H9 (cell line): ENCODE measurements around the gene RGS3. TPM values are rescaled to one million over a fixed set of nuclear protein-coding genes. Genes with fewer than 3 reads are reported as not detected.

Source experiments
- DNase-seq: peaks from one replicate; pipeline ENCODE4 v3.0.0-alpha.2; 2017
- H2AFZ ChIP-seq: one replicate; pipeline ENCODE4 v1.6.1; 2013; ENCODE audit warnings: mild to moderate bottlenecking, low read length, control low read depth, moderate library complexity
- H2AK5ac ChIP-seq: 2 replicates; pipeline ENCODE4 v1.6.1; 2013; ENCODE audit warnings: low read length, control low read depth, mixed read lengths; ENCODE audit not compliant: insufficient read length
- H2BK120ac ChIP-seq: one replicate; pipeline ENCODE4 v1.6.1; 2013; ENCODE audit warnings: low read depth, mild to moderate bottlenecking, low read length, control low read depth, inconsistent platforms; ENCODE audit not compliant: poor library complexity, severe bottlenecking
- H2BK12ac ChIP-seq: 2 replicates; pipeline ENCODE4 v1.6.1; 2013; ENCODE audit warnings: low read length, control low read depth, mixed read lengths, low read depth; ENCODE audit not compliant: insufficient read length
- H2BK15ac ChIP-seq: 2 replicates; pipeline ENCODE4 v1.6.1; 2013; ENCODE audit warnings: low read depth, low read length, control low read depth
- H2BK20ac ChIP-seq: one replicate; pipeline ENCODE4 v1.6.1; 2013; ENCODE audit warnings: low read depth, mild to moderate bottlenecking, low read length, control low read depth, inconsistent platforms; ENCODE audit not compliant: poor library complexity, severe bottlenecking
- H2BK5ac ChIP-seq: 2 replicates; pipeline ENCODE4 v1.6.1; 2013; ENCODE audit warnings: low read length, control low read depth, mixed read lengths; ENCODE audit not compliant: insufficient read length
- H3K14ac ChIP-seq: 2 replicates; pipeline ENCODE4 v1.6.1; 2013; ENCODE audit warnings: low read length, control low read depth; ENCODE audit not compliant: insufficient read depth
- H3K18ac ChIP-seq: 2 replicates; pipeline ENCODE4 v1.6.1; 2013; ENCODE audit warnings: low read depth, mild to moderate bottlenecking, mixed read lengths, low read length, control low read depth; ENCODE audit not compliant: insufficient read length
- H3K23ac ChIP-seq: 2 replicates; pipeline ENCODE4 v1.6.1; 2013; ENCODE audit warnings: low read length, control low read depth, mixed read lengths, low read depth; ENCODE audit not compliant: insufficient read length
- H3K23me2 ChIP-seq: 2 replicates; pipeline ENCODE4 v1.6.1; 2013; ENCODE audit warnings: low read depth, mild to moderate bottlenecking, mixed read lengths, low read length, control low read depth; ENCODE audit not compliant: insufficient read length, poor library complexity, severe bottlenecking
- H3K27ac ChIP-seq: 2 replicates; pipeline ENCODE4 v1.5.1; 2013; ENCODE audit warnings: low read length, control low read depth, mixed read lengths, low read depth; ENCODE audit not compliant: insufficient read length
- H3K27me3 ChIP-seq: 2 replicates; pipeline ENCODE4 v1.6.1; 2013; ENCODE audit warnings: low read length, control low read depth, inconsistent platforms; ENCODE audit not compliant: insufficient read depth
- H3K4ac ChIP-seq: 2 replicates; pipeline ENCODE4 v1.6.1; 2013; ENCODE audit warnings: low read depth, mild to moderate bottlenecking, control low read depth, inconsistent platforms, low read length, moderate library complexity
- H3K4me1 ChIP-seq: 2 replicates; pipeline ENCODE4 v1.6.1; 2013; ENCODE audit warnings: low read length, control low read depth, inconsistent platforms; ENCODE audit not compliant: insufficient read depth
- H3K4me2 ChIP-seq: 2 replicates; pipeline ENCODE4 v1.6.1; 2013; ENCODE audit warnings: low read length, control low read depth, mixed read lengths; ENCODE audit not compliant: insufficient read length, insufficient read depth
- H3K56ac ChIP-seq: 2 replicates; pipeline ENCODE4 v1.6.1; 2013; ENCODE audit warnings: low read depth, mild to moderate bottlenecking, mixed read lengths, low read length, control low read depth; ENCODE audit not compliant: insufficient read length
- H3K79me1 ChIP-seq: 2 replicates; pipeline ENCODE4 v1.6.1; 2013; ENCODE audit warnings: low read depth, mild to moderate bottlenecking, moderate library complexity, low read length, control low read depth, inconsistent platforms; ENCODE audit not compliant: insufficient read depth, poor library complexity, severe bottlenecking
- H3K79me2 ChIP-seq: 2 replicates; pipeline ENCODE4 v1.6.1; 2013; ENCODE audit warnings: low read length, control low read depth, inconsistent platforms; ENCODE audit not compliant: insufficient read depth
- H3K9ac ChIP-seq: 2 replicates; pipeline ENCODE4 v1.6.1; 2013; ENCODE audit warnings: low read length, control low read depth, mixed read lengths; ENCODE audit not compliant: insufficient read length; ENCODE audit errors: extremely low read depth
- H3K9me3 ChIP-seq: one replicate; pipeline ENCODE4 v1.6.1; 2013; ENCODE audit warnings: low read depth, low read length, inconsistent platforms; ENCODE audit not compliant: control insufficient read depth
- H3T11ph ChIP-seq: one replicate; pipeline ENCODE4 v1.6.1; 2013; ENCODE audit warnings: mild to moderate bottlenecking, low read length, control low read depth, inconsistent platforms
- H4K20me1 ChIP-seq: one replicate; pipeline ENCODE4 v1.6.1; 2013; ENCODE audit not compliant: control insufficient read depth, insufficient read length, insufficient read depth
- H4K5ac ChIP-seq: 2 replicates; pipeline ENCODE4 v1.6.1; 2013; ENCODE audit warnings: low read depth, mild to moderate bottlenecking, mixed read lengths, low read length, control low read depth; ENCODE audit not compliant: insufficient read length
- H4K8ac ChIP-seq: replicated peaks from 2 replicates; pipeline ENCODE4 v1.6.1; 2013; ENCODE audit warnings: low read length, control low read depth, mixed read lengths, low read depth; ENCODE audit not compliant: insufficient read length
- H4K91ac ChIP-seq: 2 replicates; pipeline ENCODE4 v1.6.1; 2013; ENCODE audit warnings: low read depth, mild to moderate bottlenecking, moderate library complexity, mixed read lengths, low read length, control low read depth; ENCODE audit not compliant: insufficient read length
- H3K27ac Mint-ChIP-seq, 3 experiments: 2 replicates in 2 of 3; 3 replicates in 1 of 3; pipeline ENCODE4 v1.8.0; 2020 to 2021; ENCODE audit warnings: mixed read lengths in 3 of 3, mild to moderate bottlenecking in 1 of 3, moderate library complexity in 1 of 3
- H3K27me3 Mint-ChIP-seq: 2 replicates; pipeline ENCODE4 v1.8.0; 2021; ENCODE audit warnings: low read depth, mild to moderate bottlenecking, moderate library complexity, mixed read lengths
- H3K36me3 Mint-ChIP-seq, 3 experiments: 2 replicates in 2 of 3; 3 replicates in 1 of 3; pipeline ENCODE4 v1.8.0; 2020 to 2021; ENCODE audit warnings: low read depth in 3 of 3, mixed read lengths in 3 of 3; ENCODE audit not compliant: insufficient read depth in 1 of 3
- H3K4me1 Mint-ChIP-seq, 2 experiments: 2 replicates each; pipeline ENCODE4 v1.8.0; 2020; ENCODE audit warnings: mixed read lengths in 2 of 2
- H3K4me3 Mint-ChIP-seq, 2 experiments: 2 replicates in 1 of 2; 3 replicates in 1 of 2; pipeline ENCODE4 v1.8.0; 2020 to 2021; ENCODE audit warnings: mild to moderate bottlenecking in 2 of 2, mixed read lengths in 2 of 2, moderate library complexity in 1 of 2
- H3K9me3 Mint-ChIP-seq, 2 experiments: 2 replicates in 1 of 2; 3 replicates in 1 of 2; pipeline ENCODE4 v1.8.0; 2020; ENCODE audit warnings: mild to moderate bottlenecking in 2 of 2, mixed read lengths in 2 of 2, moderate library complexity in 1 of 2
- WGBS: extraction: QIAGEN DNeasy Blood & Tissue Kit; methylation state at CpG from one replicate; pipeline ENCODE4 v1.1.7; 2013; ENCODE audit warnings: missing lambda C conversion rate, low lambda C conversion rate, mixed read lengths; ENCODE audit not compliant: insufficient read length; ENCODE audit errors: extremely low coverage; 5-methylcytosine and 5-hydroxymethylcytosine counted together
- total RNA-seq: library from RNA; stranded (reverse); gene quantifications from 2 replicates; pipeline ENCODE4 v1.2.1, GENCODE V29; 2021
- TF ChIP-seq, protein P1 (sequence below): fragments of 200-600 bp; sonication (generic); conservative IDR thresholded peaks from 3 replicates; pipeline ENCODE4 v1.8.0; 2021; ENCODE audit warnings: antibody characterized with exemption, mild to moderate bottlenecking

RGS3 gene
- total RNA-seq, 1 experiment from 2014 or later = 13.9 TPM

DNA sequence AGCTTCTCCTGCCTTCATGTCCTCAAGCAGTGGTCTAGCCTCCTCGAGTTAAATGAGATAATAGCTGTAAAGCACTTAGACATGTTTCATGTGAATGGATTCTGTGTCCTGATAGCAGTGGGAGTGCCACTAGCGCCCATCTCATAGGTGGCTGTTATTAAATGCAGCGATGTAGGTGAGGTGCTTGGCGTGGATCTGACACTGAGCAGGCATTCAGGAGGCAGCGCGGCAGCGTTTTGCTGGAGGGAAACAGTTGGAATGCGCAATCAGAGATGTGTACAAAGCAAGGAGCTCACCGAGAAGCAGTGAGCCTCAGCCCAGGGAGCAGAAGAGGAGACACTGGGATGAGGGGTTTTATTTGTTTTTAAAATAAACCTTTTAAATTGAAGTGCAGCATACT is 106.6 kb downstream of the RGS3 start:
- Histone ChIP-seq H2BK5ac (no peak overlapping the region), H3K14ac (no peak overlapping the region), H3K56ac (no peak overlapping the region), H4K5ac (no peak overlapping the region), H3K9me3 (no peaks in the 10 kb centered on the region), H2BK15ac (no peak overlapping the region), H3K9ac (no peak overlapping the region), H3K4me1 (no peaks in the 10 kb centered on the region; the same call in 1 of the 2 replicates), H3K27me3 (no peaks in the 10 kb centered on the region; the same call in 1 of the 2 replicates), H2BK120ac (no peak overlapping the region), H3K79me2 (no peaks in the 10 kb centered on the region), H3K23me2 (no peaks in the 10 kb centered on the region), H3K4me2 (no peak overlapping the region), H3K4ac (no peak overlapping the region), H2BK12ac (no peak overlapping the region), H3K23ac (no peak overlapping the region), H3K27ac (no peak overlapping the region), H2AK5ac (no peak overlapping the region), H3K79me1 (no peaks in the 10 kb centered on the region), H3K18ac (no peak overlapping the region), H3T11ph (no peak overlapping the region), H4K20me1 (no peaks in the 10 kb centered on the region), H2BK20ac (no peak overlapping the region), H2AFZ (no peak overlapping the region), H4K8ac (no peak overlapping the region), H4K91ac (no peak overlapping the region)
- Mint-ChIP-seq H3K36me3 (peaks cover 0 to 2% (median 0%) of the 10 kb centered on the region in 3 experiments; a peak in 2 of 7 replicates), H3K4me1 (peaks cover 17 to 20% of the 10 kb centered on the region in 2 experiments), H3K27me3 (no peaks in the 10 kb centered on the region), H3K9me3 (no peaks in the 10 kb centered on the region; a peak in 1 of 5 replicates), H3K27ac (no peak overlapping the region), H3K4me3 (no peak overlapping the region)
- TF ChIP-seq, protein P1, sequence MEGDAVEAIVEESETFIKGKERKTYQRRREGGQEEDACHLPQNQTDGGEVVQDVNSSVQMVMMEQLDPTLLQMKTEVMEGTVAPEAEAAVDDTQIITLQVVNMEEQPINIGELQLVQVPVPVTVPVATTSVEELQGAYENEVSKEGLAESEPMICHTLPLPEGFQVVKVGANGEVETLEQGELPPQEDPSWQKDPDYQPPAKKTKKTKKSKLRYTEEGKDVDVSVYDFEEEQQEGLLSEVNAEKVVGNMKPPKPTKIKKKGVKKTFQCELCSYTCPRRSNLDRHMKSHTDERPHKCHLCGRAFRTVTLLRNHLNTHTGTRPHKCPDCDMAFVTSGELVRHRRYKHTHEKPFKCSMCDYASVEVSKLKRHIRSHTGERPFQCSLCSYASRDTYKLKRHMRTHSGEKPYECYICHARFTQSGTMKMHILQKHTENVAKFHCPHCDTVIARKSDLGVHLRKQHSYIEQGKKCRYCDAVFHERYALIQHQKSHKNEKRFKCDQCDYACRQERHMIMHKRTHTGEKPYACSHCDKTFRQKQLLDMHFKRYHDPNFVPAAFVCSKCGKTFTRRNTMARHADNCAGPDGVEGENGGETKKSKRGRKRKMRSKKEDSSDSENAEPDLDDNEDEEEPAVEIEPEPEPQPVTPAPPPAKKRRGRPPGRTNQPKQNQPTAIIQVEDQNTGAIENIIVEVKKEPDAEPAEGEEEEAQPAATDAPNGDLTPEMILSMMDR = no peak
- no CpG with 5 or more reads among the region's 9 CpGs for WGBS
- DNase-seq = no peak
